GM12878 (cell line): ENCODE results near the gene ERMN. TPM values are rescaled to one million over a fixed set of nuclear protein-coding genes. Genes with fewer than 3 reads are reported as not detected.

Source experiments
- ATAC-seq: fragments of 200-7000 bp; cut with Tn5 transposase; 3 replicates; pipeline ENCODE4 v1.9.1; 2020; ENCODE audit warnings: mild to moderate bottlenecking, moderate library complexity
- BruUV-seq: library from RNA; stranded (reverse); fragments of 400-500 nt; replicated peaks from 2 replicates; lab custom pipeline; 2021; lab: Mats Ljungman, UMichigan
- CTCF ChIA-PET: fragments of 300-600 bp; sonication (Branson Sonifier 250); formaldehyde crosslinking; extraction: SDS; loops from one replicate; lab custom pipeline; 2021; ENCODE audit warnings: inconsistent platforms; lab: Yijun Ruan, JAX
- POLR2A ChIA-PET: fragments of 350-600 bp; formaldehyde crosslinking; extraction: SDS; loops from one replicate; lab custom pipeline; 2021; ENCODE audit warnings: inconsistent platforms; lab: Charles Lee
- RAD21 ChIA-PET: fragments of 300-600 bp; sonication (Branson Sonifier 250); formaldehyde crosslinking; loops from one replicate; lab custom pipeline; 2023; ENCODE audit warnings: antibody characterized with exemption; ENCODE audit not compliant: unreplicated experiment; lab: Charles Lee
- SMC1A ChIA-PET: fragments of 300-600 bp; sonication (Branson Sonifier 250); formaldehyde crosslinking; loops from one replicate; lab custom pipeline; 2023; ENCODE audit not compliant: unreplicated experiment, uncharacterized antibody; lab: Charles Lee
- DNase-seq: peaks from one replicate; pipeline ENCODE4 v3.0.0-alpha.2; 2011; ENCODE audit warnings: low read depth, low spot score
- FAIRE-seq: peaks from 3 replicates; lab custom pipeline; 2011; peaks lifted over from hg19 to GRCh38; lab: Jason Lieb, UNC
- H2AFZ ChIP-seq: 2 replicates; pipeline ENCODE4 v1.6.0; 2011; ENCODE audit warnings: low read depth, low read length, control low read depth; ENCODE audit not compliant: control insufficient read depth
- H3K27ac ChIP-seq: 2 replicates; pipeline ENCODE4 v1.5.1; 2011; ENCODE audit warnings: control low read depth; ENCODE audit not compliant: control insufficient read depth, insufficient read depth
- H3K27me3 ChIP-seq, 2 experiments: replicated peaks in 1 of 2; 2 replicates each; pipeline versions ENCODE4 v1.6.0 to v1.6.1; 2011; ENCODE audit warnings: low read length in 1 of 2; ENCODE audit not compliant: control insufficient read depth in 2 of 2, insufficient read depth in 2 of 2
- H3K36me3 ChIP-seq, 2 experiments: 2 replicates each; pipeline ENCODE4 v1.5.1; 2011; ENCODE audit warnings: low read length in 1 of 2; ENCODE audit not compliant: control insufficient read depth in 2 of 2, insufficient read depth in 2 of 2
- H3K4me1 ChIP-seq: 2 replicates; pipeline ENCODE4 v1.6.1; 2011; ENCODE audit warnings: mild to moderate bottlenecking, low read length, moderate library complexity, mixed read lengths; ENCODE audit not compliant: control insufficient read depth, insufficient read depth
- H3K4me2 ChIP-seq: 2 replicates; pipeline ENCODE4 v1.6.0; 2011; ENCODE audit warnings: control low read depth; ENCODE audit not compliant: control insufficient read depth, insufficient read depth
- H3K4me3 ChIP-seq: fragments of 200-600 bp; sonication (generic); 2 replicates; pipeline ENCODE4 v1.5.1; 2016
- H3K79me2 ChIP-seq: 2 replicates; pipeline ENCODE4 v1.6.0; 2011; ENCODE audit warnings: low read length; ENCODE audit not compliant: control insufficient read depth, insufficient read depth
- H3K9ac ChIP-seq: 2 replicates; pipeline ENCODE4 v1.8.0; 2011; ENCODE audit warnings: low read length, control low read depth, mixed read lengths; ENCODE audit not compliant: control insufficient read depth, insufficient read depth
- H3K9me3 ChIP-seq: replicated peaks from 3 replicates; pipeline ENCODE4 v1.5.1; 2011; ENCODE audit warnings: mild to moderate bottlenecking, low read length; ENCODE audit not compliant: control insufficient read depth, insufficient read depth
- H4K20me1 ChIP-seq: 2 replicates; pipeline ENCODE4 v1.6.0; 2011; ENCODE audit not compliant: control insufficient read depth, insufficient read depth
- ATF7 ChIP-seq: fragments of 450-650 bp; IDR thresholded peaks from 2 replicates; pipeline ENCODE4 v1.6.1; 2016; ENCODE audit warnings: low read depth, mild to moderate bottlenecking
- CBX3 ChIP-seq: fragments of 200-600 bp; sonication (generic); IDR thresholded peaks from 2 replicates; pipeline ENCODE4 v1.6.1; 2016; ENCODE audit warnings: low read depth, borderline replicate concordance
- MYC ChIP-seq: IDR thresholded peaks from 2 replicates; pipeline ENCODE4 v1.6.1; 2011; ENCODE audit warnings: mild to moderate bottlenecking, low read length, moderate library complexity, inconsistent platforms; ENCODE audit not compliant: insufficient read depth, insufficient replicate concordance, insufficient read length, severe bottlenecking
- YBX1 ChIP-seq: fragments of 450-650 bp; IDR thresholded peaks from 2 replicates; pipeline ENCODE4 v1.6.1; 2016; ENCODE audit warnings: antibody characterized with exemption
- ZBED1 ChIP-seq: IDR thresholded peaks from 2 replicates; pipeline ENCODE4 v1.6.1; 2016; ENCODE audit warnings: borderline replicate concordance
- ZNF592 ChIP-seq: fragments of 450-650 bp; IDR thresholded peaks from 2 replicates; pipeline ENCODE4 v1.6.1; 2017; ENCODE audit warnings: mild to moderate bottlenecking, moderate library complexity
- ZSCAN29 ChIP-seq: fragments of 450-650 bp; IDR thresholded peaks from 2 replicates; pipeline ENCODE4 v1.6.1; 2017; ENCODE audit warnings: mild to moderate bottlenecking, moderate library complexity
- WGBS: methylation state at CpG from one replicate; pipeline ENCODE4 v1.1.6; 2016; ENCODE audit warnings: low lambda C conversion rate; ENCODE audit not compliant: insufficient replicate concordance, insufficient coverage; ENCODE audit errors: missing lambda C conversion rate; 5-methylcytosine and 5-hydroxymethylcytosine counted together
- in situ Hi-C: fragments of 300-500 bp; cut with MboI; formaldehyde crosslinking; loops from 9 replicates; pipeline ENCODE4 v1.14.3; 2018; ENCODE audit warnings: mixed read lengths
- intact Hi-C: fragments of 100-400 bp; cut with micrococcal nuclease; formaldehyde crosslinking; loops from one replicate; pipeline ENCODE4 v1.14.2; 2022; ENCODE audit not compliant: unreplicated experiment
- polyA plus RNA-seq, 11 experiments: library from polyadenylated mRNA; depleted of rRNA in 4 of 11; unstranded in 6 of 11; stranded (reverse) in 5 of 11; fragments of >200 nt; fragmentation: Nextera tagmentation in 4 of 11; fragmentation: Illumina TruSeq in 1 of 11; extraction: Ambion mirVana in 4 of 11; extraction: Trizol in 1 of 11; gene quantifications; 1 replicate in 1 of 11; 2 replicates in 10 of 11; pipeline versions ENCODE4 v1.2.1 to v1.2.3, GENCODE V29; 2011 to 2016; ENCODE audit warnings: inconsistent platforms in 2 of 11, missing spikeins in 2 of 11, low read depth in 1 of 11
- total RNA-seq, 4 experiments: library from RNA; depleted of rRNA in 3 of 4; stranded (reverse); fragments of >200 nt in 3 of 4; fragmentation: Illumina TruSeq in 1 of 4; extraction: Trizol in 1 of 4; gene quantifications; 2 replicates each; pipeline versions ENCODE4 v1.2.1 to v1.2.3, GENCODE V29; 2013 to 2021

ERMN gene
- total and polyA plus RNA-seq, 10 of the 15 experiments (the other 5 are each of a cell fraction or from before 2014, with no cell fraction given): 0.26 to 5.3 (median 1.5) TPM

- H3K4me3 ChIP-seq: no peak overlapping the region
- FAIRE-seq (no peak), ATAC-seq (no peak), DNase-seq (no peak)
- in situ Hi-C loops: loop anchor here (10.0 kb wide), 1 partner anchor 449 kb away; no protein-coding TSS in a partner anchor
- ChIA-PET SMC1A (interaction anchor here (0.6 to 8.7 kb wide), 26 partner anchors 11 to 1440 kb away, joined by 3 to 155 read pairs (median 7); partner anchors contain the start of genes CYTIP, ERMN and GALNT5), RAD21 (interaction anchor here (1.1 to 7.8 kb wide), 11 partner anchors 8 to 719 kb away, joined by 3 to 126 read pairs (median 4); partner anchors contain the start of gene ERMN), CTCF (interaction anchor here (0.8 to 12.1 kb wide), 22 partner anchors 10 to 1448 kb away, joined by 3 to 226 read pairs (median 8); partner anchors contain the start of gene ERMN), POLR2A (no interaction called here)
- H3K27me3 ChIP-seq: no peaks in the 10 kb centered on the region
- H3K9ac ChIP-seq: no peak overlapping the region
- H3K79me2 ChIP-seq: no peaks in the 10 kb centered on the region
- H3K36me3 ChIP-seq: no peaks in the 10 kb centered on the region
- BruUV-seq: no TSS peak
- no peak overlapping the region for H2AFZ ChIP-seq
- no peaks in the 10 kb centered on the region for H4K20me1 ChIP-seq
- no peaks in the 10 kb centered on the region for H3K9me3 ChIP-seq
- intact Hi-C loops: loop anchor here (2.0 to 10.0 kb wide), 2 partner anchors 187 to 569 kb away; partner anchors contain the start of gene ACVR1
- WGBS: 58% methylated on average over 4 of the region's 4 CpGs
- no peaks in the 10 kb centered on the region for H3K4me1 ChIP-seq
- no peak overlapping the region for H3K4me2 ChIP-seq
- H3K27ac ChIP-seq: no peak overlapping the region
- TF ChIP-seq ZNF592 (no peak), ATF7 (no peak), CBX3 (no peak), MYC (no peak), ZBED1 (no peak), ZSCAN29 (no peak), YBX1 (no peak)
- TF ChIP-seq, all 136 proteins: peak for 0
Measured at GRCh38 chr2:157305723-157306110, 19.9 kb downstream of the ERMN start.
